Panc1 (cell line): ENCODE results near the gene ZDHHC13. TPM values are rescaled to one million over a fixed set of nuclear protein-coding genes. Genes with fewer than 3 reads are reported as not detected.

ENCODE experiments used
- ATAC-seq: fragments of 200-7000 bp; cut with Tn5 transposase; 2 replicates; pipeline ENCODE4 v1.9.1; 2020; ENCODE audit warnings: mild to moderate bottlenecking, moderate library complexity
- BruUV-seq: library from RNA; stranded (reverse); fragments of 400-500 nt; replicated peaks from 2 replicates; lab custom pipeline; 2021; lab: Mats Ljungman, UMichigan
- CTCF ChIA-PET: fragments of 300-600 bp; sonication (Branson Sonifier 250); formaldehyde crosslinking; loops from one replicate; lab custom pipeline; 2022; ENCODE audit warnings: antibody characterized with exemption; lab: Charles Lee
- POLR2A ChIA-PET: fragments of 300-600 bp; sonication (Branson Sonifier 250); formaldehyde crosslinking; loops from one replicate; lab custom pipeline; 2022; ENCODE audit warnings: antibody characterized with exemption; lab: Charles Lee
- DNase-seq: peaks from one replicate; pipeline ENCODE4 v3.0.0-alpha.2; 2010; ENCODE audit warnings: low read depth, low spot score
- H3K27ac ChIP-seq: 2 replicates; pipeline ENCODE4 v1.5.1; 2011; ENCODE audit warnings: mild to moderate bottlenecking, low read length, inconsistent platforms
- H3K27me3 ChIP-seq: fragments of 200-500 bp; sonication (Bioruptor generic); 2 replicates; pipeline ENCODE4 v1.6.0; 2014; ENCODE audit warnings: low read length, inconsistent platforms; ENCODE audit not compliant: control insufficient read depth, insufficient read depth
- H3K36me3 ChIP-seq: fragments of 200-500 bp; sonication (Bioruptor generic); 2 replicates; pipeline ENCODE4 v1.5.1; 2014; ENCODE audit warnings: inconsistent platforms, mild to moderate bottlenecking, low read length, moderate library complexity; ENCODE audit not compliant: control insufficient read depth, insufficient read depth
- H3K4me1 ChIP-seq: 2 replicates; pipeline ENCODE4 v1.5.1; 2011; ENCODE audit warnings: inconsistent platforms, mild to moderate bottlenecking, low read length, moderate library complexity; ENCODE audit not compliant: control insufficient read depth, insufficient read depth
- H3K4me3 ChIP-seq, 2 experiments: 2 replicates each; pipeline ENCODE4 v1.5.1; 2011 to 2012; ENCODE audit warnings: low read depth in 2 of 2, low read length in 2 of 2, mild to moderate bottlenecking in 2 of 2, inconsistent platforms in 1 of 2, moderate library complexity in 1 of 2
- H3K9me3 ChIP-seq: fragments of 200-500 bp; sonication (Bioruptor generic); 2 replicates; pipeline ENCODE4 v1.5.1; 2014; ENCODE audit warnings: low read depth, mild to moderate bottlenecking, inconsistent platforms, low read length, moderate library complexity; ENCODE audit not compliant: control insufficient read depth, insufficient read depth
- CTCF ChIP-seq: fragments of 450-650 bp; IDR thresholded peaks from 2 replicates; pipeline ENCODE4 v1.5.1; 2017; ENCODE audit warnings: mild to moderate bottlenecking
- POLR2AphosphoS5 ChIP-seq: IDR thresholded peaks from 2 replicates; pipeline ENCODE4 v1.6.1; 2012; ENCODE audit warnings: mild to moderate bottlenecking, low read depth, low read length, moderate library complexity
- REST ChIP-seq, 2 experiments: IDR thresholded peaks; 2 replicates each; pipeline ENCODE4 v1.6.1; 2011 to 2012; ENCODE audit warnings: low read depth in 2 of 2, control low read depth in 1 of 2, low read length in 1 of 2, mild to moderate bottlenecking in 1 of 2, moderate library complexity in 1 of 2; ENCODE audit not compliant: insufficient read depth in 1 of 2
- SIN3A ChIP-seq: IDR thresholded peaks from 2 replicates; pipeline ENCODE4 v1.6.1; 2012; ENCODE audit warnings: low read depth, mild to moderate bottlenecking, low read length, moderate library complexity, borderline replicate concordance; ENCODE audit not compliant: insufficient read depth
- TCF7L2 ChIP-seq: IDR thresholded peaks from 2 replicates; pipeline ENCODE4 v1.6.1; 2011; ENCODE audit warnings: mild to moderate bottlenecking, low read depth, low read length, inconsistent platforms
- in situ Hi-C: cut with HindIII; loops from 2 replicates; pipeline ENCODE4 v1.10.0; 2016; ENCODE audit warnings: low sequenced_read_pairs, low pct_unique_long_range_greater_than_20kb
- intact Hi-C: fragments of 100-400 bp; cut with micrococcal nuclease; formaldehyde crosslinking; loops from one replicate; pipeline ENCODE4 v1.10.0; 2022; ENCODE audit not compliant: unreplicated experiment
- total RNA-seq: library from RNA; stranded (reverse); gene quantifications from one replicate; pipeline ENCODE4 v1.2.1, GENCODE V29; 2021; ENCODE audit not compliant: unreplicated experiment

Gene ZDHHC13
- total RNA-seq, 1 experiment from 2014 or later: 24.3 TPM

- H3K4me3 ChIP-seq: no peak overlapping the region
- ChIA-PET POLR2A (no interaction called here), CTCF (no interaction called here)
- BruUV-seq: no TSS peak
- no peaks in the 10 kb centered on the region for H3K9me3 ChIP-seq
- H3K36me3 ChIP-seq: peaks cover 9% of the 10 kb centered on the region; the same call in 1 of the 2 replicates
- H3K4me1 ChIP-seq: no peaks in the 10 kb centered on the region
- DNase-seq: no peak
- TF ChIP-seq TCF7L2: no peak
- TF ChIP-seq REST (IDR thresholded peaks at IDR 0.05; ENCODE audit: insufficient read depth in 1 of 2, low read depth in 2 of 2, low read length in 1 of 2): no peak
- TF ChIP-seq SIN3A: no peak
- TF ChIP-seq POLR2AphosphoS5: no peak
- no peak for TF ChIP-seq CTCF
- intact Hi-C loops (no loop called here), in situ Hi-C loops (no loop called here)
- no peaks in the 10 kb centered on the region for H3K27me3 ChIP-seq
- no peak overlapping the region for H3K27ac ChIP-seq
- no peak for ATAC-seq
Observed at GRCh38 chr11:19173004-19173689, 56.2 kb downstream of the ZDHHC13 start.

GRCh38 chr11:19173964-19174638 lies 57.1 kb downstream of the ZDHHC13 start:
- Histone ChIP-seq H3K9me3 (no peaks in the 10 kb centered on the region), H3K4me1 (no peaks in the 10 kb centered on the region), H3K27ac (no peak overlapping the region), H3K36me3 (peaks cover 9% of the 10 kb centered on the region; the same call in 1 of the 2 replicates), H3K27me3 (no peaks in the 10 kb centered on the region), H3K4me3 (no peak overlapping the region)
- ChIA-PET POLR2A (no interaction called here), CTCF (no interaction called here)
- in situ Hi-C loops (no loop called here), intact Hi-C loops (no loop called here)
- no peak for TF ChIP-seq CTCF
- no peak for TF ChIP-seq SIN3A
- TF ChIP-seq TCF7L2: no peak
- no peak for TF ChIP-seq REST (IDR thresholded peaks at IDR 0.05; ENCODE audit: insufficient read depth in 1 of 2, low read depth in 2 of 2, low read length in 1 of 2)
- TF ChIP-seq POLR2AphosphoS5: no peak
- BruUV-seq: no TSS peak
- ATAC-seq: no peak
- DNase-seq: no peak
